Esophagus squamous epithelium (tissue), 4 donors: ENCODE measurements around the gene A3GALT2.

ENCODE experiments used
- POLR2A ChIP-seq, 4 donors: fragments of 450-650 bp; IDR thresholded peaks; one replicate each; pipeline ENCODE4 v1.6.1; 2017; ENCODE audit warnings: antibody characterized with exemption in 4 of 4, mild to moderate bottlenecking in 4 of 4, moderate library complexity in 3 of 4
- TF ChIP-seq, protein P1 (sequence below), 6 experiments: fragments of 450-650 bp in 4 of 6; fragments of 200-600 bp in 2 of 6; sonication (generic) in 2 of 6; IDR thresholded peaks; one replicate each; pipeline ENCODE4 v1.5.1; 2016 to 2019; ENCODE audit warnings: antibody characterized with exemption in 6 of 6, mild to moderate bottlenecking in 4 of 6, moderate library complexity in 4 of 6

DNA sequence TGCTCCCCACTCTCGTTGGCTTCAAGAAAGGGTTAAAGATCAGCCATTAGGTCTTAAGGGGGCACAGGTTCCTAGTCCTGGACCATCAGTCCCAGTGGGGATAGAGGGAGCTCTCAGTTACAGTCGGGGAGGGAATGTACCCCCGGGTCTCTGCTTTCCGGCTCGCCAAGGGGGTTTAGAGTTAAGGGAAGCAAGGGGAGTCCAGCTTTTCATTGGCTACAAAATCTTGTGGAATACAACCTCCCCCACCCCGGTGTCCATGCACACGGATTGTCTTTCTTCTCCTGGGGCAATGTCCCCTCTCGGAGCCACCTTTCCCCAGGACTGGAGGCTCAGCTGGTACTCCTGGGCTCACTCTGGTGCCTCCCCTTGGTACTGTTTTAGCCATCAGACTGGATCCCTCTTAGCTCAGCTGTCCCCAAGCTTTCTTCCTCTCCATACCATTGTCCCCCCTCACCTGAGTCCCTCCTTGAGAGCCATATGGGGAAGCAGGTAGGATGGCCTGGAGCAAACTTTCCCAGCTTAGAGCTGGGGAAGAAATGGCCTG is at the start of gene A3GALT2:
- TF ChIP-seq, protein P1, sequence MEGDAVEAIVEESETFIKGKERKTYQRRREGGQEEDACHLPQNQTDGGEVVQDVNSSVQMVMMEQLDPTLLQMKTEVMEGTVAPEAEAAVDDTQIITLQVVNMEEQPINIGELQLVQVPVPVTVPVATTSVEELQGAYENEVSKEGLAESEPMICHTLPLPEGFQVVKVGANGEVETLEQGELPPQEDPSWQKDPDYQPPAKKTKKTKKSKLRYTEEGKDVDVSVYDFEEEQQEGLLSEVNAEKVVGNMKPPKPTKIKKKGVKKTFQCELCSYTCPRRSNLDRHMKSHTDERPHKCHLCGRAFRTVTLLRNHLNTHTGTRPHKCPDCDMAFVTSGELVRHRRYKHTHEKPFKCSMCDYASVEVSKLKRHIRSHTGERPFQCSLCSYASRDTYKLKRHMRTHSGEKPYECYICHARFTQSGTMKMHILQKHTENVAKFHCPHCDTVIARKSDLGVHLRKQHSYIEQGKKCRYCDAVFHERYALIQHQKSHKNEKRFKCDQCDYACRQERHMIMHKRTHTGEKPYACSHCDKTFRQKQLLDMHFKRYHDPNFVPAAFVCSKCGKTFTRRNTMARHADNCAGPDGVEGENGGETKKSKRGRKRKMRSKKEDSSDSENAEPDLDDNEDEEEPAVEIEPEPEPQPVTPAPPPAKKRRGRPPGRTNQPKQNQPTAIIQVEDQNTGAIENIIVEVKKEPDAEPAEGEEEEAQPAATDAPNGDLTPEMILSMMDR (IDR thresholded peaks at IDR 0.05), result no peak
- TF ChIP-seq POLR2A (IDR thresholded peaks at IDR 0.05), result no peak
